HG02970 (cell line): ENCODE data around the gene CAMK2D.
A peak's percentile ranks its signal among the peaks of the same experiment; 100 is the strongest.

Experiments
- ATAC-seq: cut with Tn5 transposase; IDR thresholded peaks from one replicate; pipeline ENCODE4 v1.9.1; 2021; ENCODE audit warnings: mild to moderate bottlenecking, moderate library complexity, moderate number of reproducible peaks; ENCODE audit not compliant: unreplicated experiment, low FRiP score

The CAMK2D gene

GRCh38 chr4:113645288-113645687, 116.2 kb downstream of the CAMK2D start:
- ATAC-seq: no peak

- no peak for ATAC-seq
These were observed 117.1 kb downstream of the CAMK2D start for GRCh38 chr4:113644398-113644797.

GRCh38 chr4:113643505-113643904, 118.0 kb downstream of the CAMK2D start:
- no peak for ATAC-seq

- peak; percentile 39 for ATAC-seq
These were observed 120.5 kb downstream of the CAMK2D start for GRCh38 chr4:113641025-113641431.

GRCh38 chr4:113639326-113639725, 122.2 kb downstream of the CAMK2D start:
- ATAC-seq: no peak

GRCh38 chr4:113638562-113638832, 123.0 kb downstream of the CAMK2D start:
- ATAC-seq: no peak

- no peak for ATAC-seq
These were observed 123.5 kb downstream of the CAMK2D start for GRCh38 chr4:113637823-113638561.

- no peak for ATAC-seq
These were observed 124.2 kb downstream of the CAMK2D start for GRCh38 chr4:113637363-113637762.

- no peak for ATAC-seq
These were observed 124.7 kb downstream of the CAMK2D start for GRCh38 chr4:113636877-113637276.

- ATAC-seq: no peak
These were observed 125.1 kb downstream of the CAMK2D start for GRCh38 chr4:113636438-113636818.

- no peak for ATAC-seq
These were observed 125.7 kb downstream of the CAMK2D start for GRCh38 chr4:113635739-113636437.

GRCh38 chr4:113634081-113634969, 127.2 kb downstream of the CAMK2D start:
- no peak for ATAC-seq

GRCh38 chr4:113633467-113633866, 128.1 kb downstream of the CAMK2D start:
- ATAC-seq: no peak

GRCh38 chr4:113628711-113629110, 132.8 kb downstream of the CAMK2D start:
- ATAC-seq: no peak

- ATAC-seq: no peak
These were observed 134.2 kb downstream of the CAMK2D start for GRCh38 chr4:113627321-113627720.

- ATAC-seq: no peak
These were observed 135.6 kb downstream of the CAMK2D start for GRCh38 chr4:113625902-113626301.

GRCh38 chr4:113623274-113623894, 138.2 kb downstream of the CAMK2D start:
- no peak for ATAC-seq

GRCh38 chr4:113621633-113622032, 139.9 kb downstream of the CAMK2D start:
- ATAC-seq: no peak

- no peak for ATAC-seq
These were observed 141.5 kb downstream of the CAMK2D start for GRCh38 chr4:113620032-113620431.

GRCh38 chr4:113619526-113619925, 142.0 kb downstream of the CAMK2D start:
- ATAC-seq: no peak

GRCh38 chr4:113618205-113618604, 143.3 kb downstream of the CAMK2D start:
- no peak for ATAC-seq
